Activated CD8-positive, alpha-beta memory T cell treated with anti-CD3 and anti-CD28 coated beads, Interleukin-2, amount 50 U/mL, for 24 hours (primary cell): ENCODE measurements around the gene ANXA8.
"Not testable (repeated sequence)": the region's sequence is repeated elsewhere in the genome, so short reads cannot be mapped to it uniquely, and the experiment has no call there.

ENCODE experiments used
- DNase-seq: peaks from one replicate; pipeline ENCODE4 v3.0.0-alpha.2; 2020; ENCODE audit errors: extremely low read depth

The ANXA8 gene

DNA sequence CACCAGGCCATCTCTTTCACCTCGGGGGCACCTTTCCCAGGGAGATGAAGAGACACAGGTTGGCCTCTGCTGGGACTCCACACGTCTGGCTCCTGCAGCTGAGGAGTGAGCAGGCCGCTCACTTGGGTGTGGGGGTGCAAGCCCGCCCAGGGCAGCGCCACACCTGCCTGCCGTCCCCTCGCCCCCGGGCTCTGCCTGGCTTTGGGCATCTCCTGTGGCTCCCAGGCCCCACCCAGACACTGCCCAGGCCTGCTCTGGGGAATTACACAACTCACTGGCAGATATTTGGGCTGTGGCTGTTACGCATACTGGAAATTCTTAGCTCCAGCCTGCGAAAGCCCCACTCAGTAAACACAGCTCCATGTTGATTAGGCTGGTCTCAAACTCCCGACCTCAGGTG lies at the start of gene ANXA8:
Gene ANXA8, minus strand, starts transcription at position 193 of the 400 bp plus-strand sequence. Its CDS starts 182 bp downstream, at position 11.
- DNase-seq: not testable (repeated sequence)

GRCh38 chr10:47523475-47523874 lies 39.6 kb upstream of the ANXA8 start, which contains the start of gene AGAP9:
Gene AGAP9 (minus strand): TSS chr10:47523638. CDS start chr10:47523526, 112 bp downstream.
- DNase-seq: not testable (repeated sequence)

DNA sequence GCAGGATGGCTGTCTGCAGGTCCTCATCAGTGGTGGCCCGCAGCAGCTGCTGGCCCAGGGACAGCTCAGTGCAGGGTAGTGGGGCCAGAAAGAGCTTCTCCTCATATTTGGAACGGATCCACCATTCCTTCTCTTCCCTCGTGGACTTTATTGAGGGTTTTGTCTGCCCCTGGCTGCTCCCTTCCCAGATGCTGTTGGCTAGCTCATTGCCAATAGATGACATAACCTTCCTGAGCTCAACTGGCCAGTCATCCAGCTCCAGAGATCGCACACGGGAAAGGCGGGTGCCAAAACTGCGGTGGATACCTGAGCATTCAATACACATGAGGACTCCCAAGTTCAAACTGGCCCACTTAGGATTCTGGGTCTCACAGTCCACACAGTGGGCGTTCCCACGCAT lies 18.4 kb upstream of the ANXA8 start:
- DNase-seq: not testable (repeated sequence)

DNA sequence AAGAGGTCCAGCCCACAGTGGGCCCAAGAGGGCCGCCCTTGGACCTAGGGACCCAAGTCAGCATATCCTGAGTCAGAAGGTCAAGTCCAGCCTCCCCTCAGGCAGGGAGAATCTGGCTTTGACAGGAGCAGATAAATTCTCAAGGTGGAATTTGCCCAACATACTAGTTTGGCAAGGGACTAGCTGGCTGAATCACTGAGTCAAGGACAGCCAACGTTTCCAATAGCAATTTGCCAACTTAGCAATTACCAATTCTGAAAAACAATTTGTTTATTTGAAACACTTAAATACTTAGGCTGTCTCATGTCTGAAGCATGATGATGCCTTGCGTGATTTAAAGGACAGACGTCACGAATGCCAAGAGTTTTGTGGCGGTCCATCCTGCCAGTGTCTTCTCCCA lies 10.3 kb upstream of the ANXA8 start:
- not testable (repeated sequence) for DNase-seq

DNA sequence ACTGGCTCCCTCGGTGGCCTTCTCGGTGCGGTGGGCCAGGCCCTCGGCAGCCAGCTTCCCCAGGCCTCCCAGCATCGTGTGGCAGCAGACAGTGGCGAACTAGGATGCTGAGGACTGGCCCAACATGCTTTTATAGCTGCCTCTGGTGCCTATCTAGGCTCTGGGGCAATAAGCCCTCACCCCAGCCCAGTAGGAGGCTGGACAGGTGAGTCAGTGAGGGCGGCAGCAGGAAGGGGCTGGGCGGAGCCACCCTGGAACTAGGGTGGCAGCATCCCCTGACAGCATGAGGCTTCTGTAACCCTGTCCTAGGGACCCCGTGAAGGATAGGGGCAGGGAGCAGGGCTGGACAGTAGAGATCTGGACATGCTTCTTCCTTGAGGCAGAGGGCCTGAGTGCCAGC lies 7.7 kb upstream of the ANXA8 start, which contains the start of gene FAM25G:
Gene FAM25G, minus strand, starts transcription at position 101 of the 400 bp plus-strand sequence. Its CDS starts 26 bp downstream, at position 75.
- DNase-seq: not testable (repeated sequence)

GRCh38 chr10:47489630-47490029 lies 5.7 kb upstream of the ANXA8 start:
- DNase-seq: not testable (repeated sequence)

DNA sequence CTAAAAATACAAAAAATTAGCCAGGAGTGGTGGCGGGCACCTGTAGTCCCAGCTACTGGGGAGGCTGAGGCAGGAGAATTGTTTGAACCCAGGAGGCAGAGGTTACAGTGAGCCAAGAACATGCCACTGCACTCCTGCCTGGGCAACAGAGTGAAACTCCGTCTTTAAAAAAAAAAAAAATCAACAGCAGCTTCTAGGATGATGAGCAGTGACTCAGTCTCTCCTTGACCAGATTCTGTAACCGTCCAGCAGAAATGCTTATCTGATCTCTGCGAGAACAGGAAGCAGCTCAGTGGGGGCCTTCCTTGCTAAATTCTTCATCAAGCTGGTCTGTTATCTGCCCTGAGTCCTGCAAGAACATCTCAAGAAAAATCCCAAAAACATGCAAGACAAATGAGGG lies 2.0 kb upstream of the ANXA8 start:
- not testable (repeated sequence) for DNase-seq

GRCh38 chr10:47484786-47485185 lies 871 bp upstream of the ANXA8 start:
- DNase-seq: not testable (repeated sequence)

GRCh38 chr10:47482367-47482766 lies 1.5 kb downstream of the ANXA8 start:
- not testable (repeated sequence) for DNase-seq

DNA sequence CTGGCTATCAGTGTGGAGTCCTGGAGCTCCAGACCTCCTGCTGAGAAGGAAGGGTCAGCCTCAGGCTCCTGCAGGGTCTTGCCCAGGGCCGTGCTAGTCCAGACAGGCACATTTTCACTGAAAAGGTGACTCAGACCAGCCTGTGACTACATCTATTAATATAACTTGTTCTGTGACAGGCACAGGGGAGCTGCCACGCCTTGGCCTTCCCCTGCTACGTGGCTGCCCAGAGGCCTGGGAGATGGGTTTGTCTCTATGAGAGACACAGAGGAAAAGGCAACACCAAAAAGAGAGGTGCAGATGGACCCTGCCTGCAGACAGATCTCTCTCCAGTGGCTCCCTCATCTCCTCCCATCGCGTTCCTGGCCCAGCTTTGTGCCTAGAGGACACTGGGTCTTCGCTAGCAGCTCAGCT lies 2.1 kb downstream of the ANXA8 start:
- not testable (repeated sequence) for DNase-seq

- DNase-seq: not testable (repeated sequence)
Measured at GRCh38 chr10:47481182-47481766, 2.6 kb downstream of the ANXA8 start.

DNA sequence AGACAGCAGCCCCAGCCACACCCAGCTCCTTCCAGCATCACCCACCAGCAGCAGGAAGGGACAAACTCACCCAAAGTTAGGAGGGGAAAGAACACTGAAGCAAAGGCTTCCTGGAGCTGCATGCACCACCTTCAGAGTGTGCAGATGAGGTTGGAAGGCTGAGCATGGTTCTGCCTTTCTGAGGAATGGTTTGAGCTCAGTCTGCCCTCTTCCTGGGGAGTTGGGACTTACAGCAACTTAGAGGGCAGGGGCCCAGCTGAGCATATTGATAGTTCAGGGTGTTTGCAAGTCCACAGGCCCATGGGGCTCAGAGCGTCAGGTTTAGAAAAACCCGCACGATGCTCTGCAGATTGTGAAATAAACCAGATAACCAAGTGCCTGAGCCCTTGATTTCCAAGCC lies 3.8 kb downstream of the ANXA8 start:
- not testable (repeated sequence) for DNase-seq

DNA sequence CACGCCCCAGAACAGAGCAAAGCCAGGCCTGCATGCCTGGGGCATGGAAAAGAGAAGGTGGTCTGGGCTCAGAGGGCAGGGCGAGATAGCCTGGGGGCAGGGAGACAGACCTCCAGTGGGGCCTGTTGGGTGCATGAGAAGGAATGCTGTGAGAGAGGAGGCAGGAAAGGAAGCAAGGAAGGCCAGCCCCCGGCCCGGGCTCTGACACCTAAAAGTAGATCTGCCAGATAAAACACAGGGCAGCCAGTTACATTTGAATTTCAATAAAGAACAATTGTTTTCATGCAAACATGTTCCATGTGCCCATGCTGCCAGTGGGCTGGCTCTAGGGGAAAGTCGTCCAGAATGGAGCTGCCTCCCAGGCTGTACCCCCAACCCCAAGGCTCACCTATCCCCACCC lies 5.8 kb downstream of the ANXA8 start:
- not testable (repeated sequence) for DNase-seq

- not testable (repeated sequence) for DNase-seq
Measured at GRCh38 chr10:47477078-47477477, 6.8 kb downstream of the ANXA8 start.

DNA sequence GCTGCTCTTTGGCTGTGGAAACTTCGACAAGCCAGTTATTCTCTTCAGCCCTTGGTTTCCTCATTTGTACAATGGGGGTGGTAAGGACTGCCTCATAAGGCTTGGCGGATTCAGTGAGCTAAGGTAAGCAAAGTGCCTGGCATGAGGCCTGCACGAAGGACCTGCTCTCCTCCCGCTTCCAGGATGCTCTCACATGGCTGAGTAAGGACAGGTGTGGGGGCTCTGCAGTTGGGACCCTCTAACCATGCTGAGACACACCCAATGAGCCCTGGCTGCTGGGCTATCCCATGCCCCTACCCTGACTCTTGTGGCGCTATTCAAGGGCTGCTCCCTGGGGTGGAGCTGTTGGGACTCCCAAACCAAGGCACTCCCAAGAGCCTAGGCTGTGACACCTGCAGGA lies 8.8 kb downstream of the ANXA8 start:
- not testable (repeated sequence) for DNase-seq

DNA sequence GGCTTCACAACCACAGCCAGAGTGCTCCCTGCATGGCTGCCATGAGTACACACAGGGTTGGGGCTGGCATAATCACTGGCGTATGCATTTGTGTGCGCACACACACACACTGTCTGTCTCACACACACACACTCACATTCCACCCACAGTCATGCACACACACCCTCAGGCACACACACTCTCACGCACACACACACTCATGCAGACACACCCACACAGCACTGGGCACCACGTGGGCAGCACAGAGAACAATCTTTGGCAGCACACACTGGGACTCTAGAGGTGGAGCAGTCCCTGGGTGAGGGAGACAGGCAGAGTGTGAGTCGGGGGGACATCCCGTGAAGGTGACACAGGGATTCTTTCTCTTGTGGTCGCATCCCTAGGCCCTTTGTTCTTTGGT lies 10.4 kb downstream of the ANXA8 start:
- not testable (repeated sequence) for DNase-seq

DNA sequence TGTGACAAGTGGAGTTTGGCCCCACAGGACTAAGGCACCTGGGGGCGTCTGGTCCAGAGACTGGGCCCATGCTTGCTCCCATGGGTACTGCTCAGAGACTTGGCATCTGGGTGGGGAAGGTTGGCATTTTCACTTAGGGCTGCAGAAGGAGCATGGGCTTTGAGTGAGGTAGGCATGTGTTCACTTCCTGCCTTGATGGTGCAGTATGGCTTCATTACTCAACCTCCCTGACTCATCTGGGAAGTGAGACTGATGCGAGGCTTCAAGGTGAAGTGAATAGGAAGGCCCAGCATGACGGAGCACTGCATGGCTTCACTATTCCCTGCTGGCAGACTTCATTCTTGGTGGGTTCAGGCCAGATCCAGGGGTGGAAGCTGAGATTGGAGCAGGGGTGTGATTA lies 11.3 kb downstream of the ANXA8 start:
- DNase-seq: not testable (repeated sequence)

DNA sequence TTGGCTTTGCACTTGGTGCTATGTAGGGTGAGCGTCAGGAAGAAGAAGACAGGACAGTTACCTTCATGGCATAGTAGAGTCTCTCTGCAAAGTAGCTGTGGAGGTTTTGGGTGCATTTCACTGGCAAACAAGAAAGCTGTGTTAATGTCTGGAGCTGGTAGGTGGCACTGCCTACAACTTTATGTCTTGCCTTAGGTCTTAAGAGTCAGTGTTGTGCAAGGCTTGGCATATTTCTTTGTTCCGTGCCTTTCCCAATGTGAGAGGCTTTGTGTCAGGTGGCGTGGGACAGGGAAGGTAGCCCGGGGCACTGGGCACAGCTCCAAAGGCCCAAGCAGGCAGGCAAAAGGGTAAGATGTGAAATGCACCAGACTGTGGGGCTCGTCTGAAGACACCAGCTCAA lies 11.8 kb downstream of the ANXA8 start:
- DNase-seq: not testable (repeated sequence)

GRCh38 chr10:47468731-47469528 lies 15.0 kb downstream of the ANXA8 start:
- DNase-seq: not testable (repeated sequence)

DNA sequence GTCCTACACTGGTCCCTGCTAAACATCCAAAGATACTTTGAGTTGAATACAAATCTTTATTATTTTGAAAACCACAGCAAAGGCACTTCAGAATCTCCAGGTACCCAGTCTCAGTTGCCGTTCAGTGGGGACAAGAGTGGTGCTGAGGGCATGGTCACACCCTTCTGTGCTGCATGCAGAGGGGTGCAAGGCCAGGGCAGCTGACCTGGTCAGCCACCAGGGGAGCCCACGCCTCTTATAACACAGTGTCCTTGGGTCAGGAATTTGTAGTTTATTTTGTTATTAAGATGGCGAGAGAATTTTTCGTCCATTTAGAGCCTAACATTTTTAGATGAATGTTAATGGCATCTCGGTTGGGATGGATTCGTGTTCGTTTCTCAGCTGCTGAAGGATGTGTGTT lies 16.0 kb downstream of the ANXA8 start:
- DNase-seq: not testable (repeated sequence)

DNA sequence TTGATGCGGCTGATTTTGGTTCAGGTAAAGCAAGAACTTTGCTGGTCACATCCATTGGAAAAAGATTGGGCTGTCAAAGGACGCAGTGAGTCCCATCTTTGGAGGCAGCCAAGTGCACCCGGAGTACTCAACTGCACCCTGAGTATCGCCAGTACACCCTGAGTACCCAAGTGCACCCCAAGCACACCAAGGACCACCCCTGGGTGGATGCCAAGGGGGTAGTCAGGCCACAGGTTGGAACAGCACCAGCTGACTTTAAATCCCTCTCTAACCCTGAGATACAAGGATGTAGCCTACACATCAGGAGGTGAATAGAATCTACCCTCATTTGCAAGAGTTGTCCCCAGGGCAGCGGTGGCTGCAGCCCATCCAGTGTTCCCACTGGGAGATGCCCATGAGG lies 16.5 kb downstream of the ANXA8 start:
- DNase-seq: not testable (repeated sequence)

DNA sequence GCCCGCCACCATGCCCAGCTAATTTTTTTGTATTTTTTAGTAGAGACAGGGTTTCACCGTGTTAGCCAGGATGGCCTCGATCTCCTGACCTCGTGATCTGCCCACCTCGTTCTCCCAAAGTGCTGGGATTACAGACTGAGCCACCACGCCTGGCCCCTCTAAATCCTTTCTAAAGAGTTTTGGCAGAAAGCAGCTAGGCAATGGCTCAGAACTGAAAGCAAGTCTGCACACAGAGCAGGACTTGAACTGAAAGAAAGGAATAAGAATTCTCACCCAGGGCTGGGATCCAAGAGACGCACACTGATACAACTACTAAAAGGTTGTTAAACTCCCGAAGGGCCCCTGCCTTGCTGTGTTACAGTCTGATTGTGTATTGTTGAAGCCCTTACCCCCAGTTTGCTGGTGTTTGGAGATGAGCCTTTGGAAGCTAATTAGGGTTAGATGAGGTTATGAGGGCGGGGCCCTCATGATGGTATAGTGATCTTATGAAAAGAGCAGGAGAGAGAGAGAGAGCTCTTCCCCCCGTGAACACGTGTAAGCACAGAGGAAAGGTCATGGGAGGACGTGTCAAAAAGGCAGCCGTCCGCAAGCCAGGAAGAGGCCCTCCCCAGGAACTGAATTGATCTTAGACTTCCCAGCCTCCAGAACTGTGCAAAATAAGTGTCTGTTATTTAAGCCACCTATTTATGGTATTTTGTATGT lies 18.5 kb downstream of the ANXA8 start:
- DNase-seq: not testable (repeated sequence)
